Mesodermal cell (in vitro differentiated cells): Measurements from ENCODE around the gene FAM169A. TPM values are rescaled to one million over a fixed set of nuclear protein-coding genes. Genes with fewer than 3 reads are reported as not detected.
"Not testable (repeated sequence)": the region's sequence is repeated elsewhere in the genome, so short reads cannot be mapped to it uniquely, and the experiment has no call there.

Experiments
- H3K27ac ChIP-seq: 2 replicates; pipeline ENCODE4 v1.7.0; 2013; ENCODE audit warnings: mild to moderate bottlenecking, low read depth, low read length, moderate library complexity; ENCODE audit not compliant: severe bottlenecking
- H3K36me3 ChIP-seq: 2 replicates; pipeline ENCODE4 v1.7.1; 2013; ENCODE audit warnings: mild to moderate bottlenecking, low read length, moderate library complexity; ENCODE audit not compliant: control insufficient read depth, insufficient read depth
- H3K4me1 ChIP-seq: one replicate; pipeline ENCODE4 v1.7.1; 2013; ENCODE audit warnings: mild to moderate bottlenecking, low read length; ENCODE audit not compliant: insufficient read depth, control insufficient read depth, poor library complexity, severe bottlenecking
- H3K4me3 ChIP-seq: 2 replicates; pipeline ENCODE4 v1.7.0; 2013; ENCODE audit warnings: low read length, control low read depth, mild to moderate bottlenecking; ENCODE audit not compliant: insufficient read depth, poor library complexity, severe bottlenecking; ENCODE audit errors: extremely low read depth
- H3K9me3 ChIP-seq: 2 replicates; pipeline ENCODE4 v1.7.1; 2013; ENCODE audit warnings: mild to moderate bottlenecking, low read length, moderate library complexity; ENCODE audit not compliant: control insufficient read depth
- WGBS, 2 experiments: methylation state at CpG; one replicate each; pipeline ENCODE4 v1.1.5; 2013; ENCODE audit warnings: missing lambda C conversion rate in 2 of 2; ENCODE audit not compliant: insufficient coverage in 2 of 2; 5-methylcytosine and 5-hydroxymethylcytosine counted together
- polyA plus RNA-seq, 2 experiments: library from polyadenylated mRNA; stranded (reverse); fragments of 50-300 nt; gene quantifications; one replicate each; pipeline ENCODE4 v1.2.3, GENCODE V29; 2013

Gene FAM169A, protein sequence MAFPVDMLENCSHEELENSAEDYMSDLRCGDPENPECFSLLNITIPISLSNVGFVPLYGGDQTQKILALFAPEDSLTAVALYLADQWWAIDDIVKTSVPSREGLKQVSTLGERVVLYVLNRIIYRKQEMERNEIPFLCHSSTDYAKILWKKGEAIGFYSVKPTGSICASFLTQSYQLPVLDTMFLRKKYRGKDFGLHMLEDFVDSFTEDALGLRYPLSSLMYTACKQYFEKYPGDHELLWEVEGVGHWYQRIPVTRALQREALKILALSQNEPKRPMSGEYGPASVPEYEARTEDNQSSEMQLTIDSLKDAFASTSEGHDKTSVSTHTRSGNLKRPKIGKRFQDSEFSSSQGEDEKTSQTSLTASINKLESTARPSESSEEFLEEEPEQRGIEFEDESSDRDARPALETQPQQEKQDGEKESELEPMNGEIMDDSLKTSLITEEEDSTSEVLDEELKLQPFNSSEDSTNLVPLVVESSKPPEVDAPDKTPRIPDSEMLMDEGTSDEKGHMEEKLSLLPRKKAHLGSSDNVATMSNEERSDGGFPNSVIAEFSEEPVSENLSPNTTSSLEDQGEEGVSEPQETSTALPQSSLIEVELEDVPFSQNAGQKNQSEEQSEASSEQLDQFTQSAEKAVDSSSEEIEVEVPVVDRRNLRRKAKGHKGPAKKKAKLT
- polyA plus RNA-seq (2013, experiment 1 of 2): 7.5 TPM
- 7.3 TPM for polyA plus RNA-seq (2013, experiment 2 of 2)

DNA sequence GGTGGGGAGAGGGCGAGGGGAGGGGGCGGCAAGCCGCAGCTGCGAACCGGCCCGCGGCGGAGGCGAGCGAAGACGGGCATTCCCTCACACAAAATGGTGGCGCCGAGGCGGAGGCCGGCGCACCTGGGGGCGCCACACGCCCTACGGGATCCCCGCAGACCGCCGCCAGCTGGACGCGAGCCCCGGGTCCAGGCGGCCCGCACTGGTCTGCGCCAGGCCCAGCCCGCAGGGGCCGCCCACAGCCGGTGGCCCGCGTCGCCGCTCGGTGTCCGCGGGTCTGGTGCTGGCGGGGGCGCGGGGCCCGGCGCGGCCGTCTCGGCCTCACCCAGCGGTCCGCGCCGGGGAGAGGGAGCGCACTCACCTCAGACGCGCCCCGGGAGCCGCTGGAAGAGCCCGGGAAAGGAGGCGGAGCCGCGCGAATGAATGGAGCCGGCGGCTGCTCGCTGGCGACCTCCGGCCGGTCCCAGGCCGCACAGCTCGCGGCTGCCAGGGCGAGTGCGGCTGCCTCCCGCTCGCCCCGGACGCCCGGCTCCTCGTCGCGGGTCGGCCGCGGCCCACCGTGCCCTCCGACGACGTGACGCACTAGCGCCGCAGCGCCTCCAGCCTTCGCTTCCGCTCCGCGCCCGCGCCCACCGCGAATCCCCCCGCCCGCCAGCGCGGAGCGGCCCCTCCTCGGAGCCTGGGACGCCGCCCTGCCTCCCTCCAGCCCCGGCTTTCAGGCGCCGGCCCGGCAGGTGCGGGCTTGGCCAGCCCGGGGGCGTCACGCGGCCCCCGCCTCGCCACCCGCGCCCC, at the start of gene FAM169A:
FAM169A (minus strand) TSS at position 584 of the 792 bp plus-strand sequence. CDS start 24,711 bp downstream, outside the sequence.
- peaks cover 17% of the 10 kb centered on the region for H3K4me1 ChIP-seq
- no peaks in the 10 kb centered on the region for H3K9me3 ChIP-seq
- no peaks in the 10 kb centered on the region for H3K36me3 ChIP-seq
- 0% methylated on average over 101 to 106 of the region's 119 CpGs for WGBS, 2 experiments
- H3K27ac ChIP-seq: peak within 1 kb of the TSS; percentile 68
- H3K4me3 ChIP-seq: peak within 1 kb of the TSS; percentile 67

GRCh38 chr5:74915488-74915887, 49.3 kb upstream of the FAM169A start:
- no CpG with 5 or more reads among the region's 1 CpG for WGBS, 2 experiments
- Histone ChIP-seq H3K4me1 (no peaks in the 10 kb centered on the region), H3K9me3 (peaks cover 11% of the 10 kb centered on the region), H3K36me3 (no peaks in the 10 kb centered on the region), H3K27ac (no peak overlapping the region), H3K4me3 (no peak overlapping the region)

- not testable (repeated sequence) for H3K4me1 ChIP-seq, H3K27ac ChIP-seq, H3K36me3 ChIP-seq, H3K4me3 ChIP-seq, H3K9me3 ChIP-seq
- WGBS, 2 experiments: 95 to 100% methylated on average over 1 to 2 of the region's 2 CpGs
Measured at GRCh38 chr5:74911421-74911820, 45.2 kb upstream of the FAM169A start.

DNA sequence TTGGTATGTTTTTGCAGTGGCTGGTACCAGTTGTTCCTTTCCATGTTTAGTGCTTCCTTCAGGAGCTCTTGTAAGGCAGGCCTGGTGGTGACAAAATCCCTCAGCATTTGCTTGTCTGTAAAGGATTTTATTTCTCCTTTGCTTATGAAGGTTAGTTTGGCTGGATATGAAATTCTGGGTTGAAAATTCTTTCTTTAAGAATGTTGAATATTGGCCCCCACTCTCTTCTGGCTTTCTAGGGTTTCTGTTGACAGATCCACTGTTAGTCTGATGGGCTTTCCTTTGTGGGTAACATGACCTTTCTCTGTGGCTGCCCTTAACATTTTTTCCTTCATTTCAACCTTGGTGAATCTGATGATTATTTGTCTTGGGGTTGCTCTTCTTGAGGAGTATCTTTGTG, 43.7 kb upstream of the FAM169A start:
- not testable (repeated sequence) for H3K27ac ChIP-seq, H3K4me3 ChIP-seq, H3K36me3 ChIP-seq, H3K4me1 ChIP-seq, H3K9me3 ChIP-seq

DNA sequence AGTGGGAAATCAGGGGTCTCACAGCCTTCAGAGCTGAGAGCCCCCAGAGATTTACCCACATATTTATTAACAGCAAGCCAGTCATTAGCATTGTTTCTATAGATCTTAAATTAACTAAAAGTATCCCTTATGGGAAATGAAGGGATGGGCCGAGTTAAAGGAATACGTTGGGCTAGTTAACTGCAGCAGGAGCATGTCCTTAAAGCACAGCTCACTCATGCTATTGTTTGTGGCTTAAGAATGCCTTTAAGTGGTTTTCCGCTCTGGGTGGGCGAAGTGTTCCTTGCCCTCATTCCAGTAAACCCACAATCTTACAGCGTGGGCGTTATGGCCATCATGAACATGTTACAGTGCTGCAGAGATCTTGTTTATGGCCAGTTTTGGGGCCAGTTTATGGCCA, 42.0 kb upstream of the FAM169A start:
- not testable (repeated sequence) for H3K4me3 ChIP-seq, H3K4me1 ChIP-seq, H3K9me3 ChIP-seq, H3K36me3 ChIP-seq, H3K27ac ChIP-seq
- WGBS, 2 experiments: 95 to 97% methylated on average over 4 to 5 of the region's 6 CpGs

- WGBS, 2 experiments: 100% methylated on average over 1 of the region's 4 CpGs; no CpG with 5 or more reads in 1 of the 2 experiments
- not testable (repeated sequence) for H3K4me3 ChIP-seq, H3K4me1 ChIP-seq, H3K36me3 ChIP-seq, H3K9me3 ChIP-seq, H3K27ac ChIP-seq
Measured at GRCh38 chr5:74904713-74905112, 38.5 kb upstream of the FAM169A start.

DNA sequence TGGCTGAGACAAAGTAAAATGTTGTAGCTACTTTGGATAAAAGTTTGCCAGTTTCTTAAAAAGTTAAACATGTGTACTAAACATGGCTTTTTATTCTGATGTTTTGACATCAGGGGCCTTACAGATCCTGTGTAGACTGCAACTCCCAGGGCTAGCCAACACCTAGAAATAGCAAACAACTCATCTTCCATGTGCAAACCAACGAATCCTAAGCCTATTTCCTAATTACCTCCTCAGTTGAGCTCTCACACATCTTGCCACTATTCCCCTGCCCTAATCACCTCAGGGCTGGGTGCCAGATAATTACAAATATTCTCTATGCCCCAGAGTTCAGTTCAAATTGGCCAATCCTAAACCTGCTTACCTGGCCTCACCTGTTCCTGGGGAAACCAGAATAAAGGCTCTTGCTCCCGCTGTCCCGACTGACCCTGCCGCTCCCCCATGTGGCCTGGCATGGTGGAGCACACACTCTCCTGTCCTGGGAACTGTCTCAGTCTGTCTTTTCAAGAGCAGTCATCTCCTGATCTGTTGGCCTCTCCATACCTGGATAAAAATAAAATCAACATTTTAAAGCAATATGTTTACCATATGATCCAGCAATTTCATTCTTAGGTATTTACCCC, 37.1 kb upstream of the FAM169A start:
- H3K4me1 ChIP-seq: peaks cover 3% of the 10 kb centered on the region
- no peaks in the 10 kb centered on the region for H3K36me3 ChIP-seq
- H3K9me3 ChIP-seq: no peaks in the 10 kb centered on the region
- H3K4me3 ChIP-seq: no peak overlapping the region
- no peak overlapping the region for H3K27ac ChIP-seq
- WGBS, 2 experiments: 27 to 32% methylated on average over 3 to 4 of the region's 4 CpGs

- Histone ChIP-seq H3K9me3 (no peaks in the 10 kb centered on the region), H3K27ac (no peak overlapping the region), H3K36me3 (no peaks in the 10 kb centered on the region), H3K4me1 (peaks cover 3% of the 10 kb centered on the region), H3K4me3 (no peak overlapping the region)
- WGBS, 2 experiments: 85 to 100% methylated on average over 1 of the region's 1 CpG
Measured at GRCh38 chr5:74897049-74897448, 30.9 kb upstream of the FAM169A start.

DNA sequence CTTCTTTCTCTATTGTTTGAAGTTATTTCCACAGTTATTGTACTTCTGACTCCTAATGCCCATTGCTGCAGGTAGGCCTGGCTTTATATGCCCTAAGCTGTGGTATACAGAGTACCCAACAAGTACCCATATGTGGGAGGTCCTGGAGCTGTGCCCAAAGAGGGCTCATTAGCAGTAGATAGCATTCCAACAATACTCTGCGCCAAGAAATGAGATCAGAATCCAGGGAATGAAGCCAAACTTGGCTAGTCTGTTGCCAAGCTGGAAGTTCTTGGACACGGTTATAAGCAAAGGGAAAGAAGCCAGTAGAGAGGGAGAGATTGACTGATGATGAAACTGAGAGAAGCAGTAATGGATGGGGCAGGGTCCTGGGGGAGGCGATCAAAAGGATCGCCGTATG, 29.7 kb upstream of the FAM169A start:
- Histone ChIP-seq H3K27ac (no peak overlapping the region), H3K9me3 (no peaks in the 10 kb centered on the region), H3K36me3 (no peaks in the 10 kb centered on the region), H3K4me1 (no peaks in the 10 kb centered on the region), H3K4me3 (no peak overlapping the region)
- WGBS, 2 experiments: 92 to 95% methylated on average over 5 of the region's 5 CpGs

- H3K4me3 ChIP-seq: no peak overlapping the region
- H3K36me3 ChIP-seq: no peaks in the 10 kb centered on the region
- H3K4me1 ChIP-seq: no peaks in the 10 kb centered on the region
- no peak overlapping the region for H3K27ac ChIP-seq
- H3K9me3 ChIP-seq: no peaks in the 10 kb centered on the region
- WGBS, 2 experiments: 43% methylated on average over 1 of the region's 2 CpGs; no CpG with 5 or more reads in 1 of the 2 experiments
Measured at GRCh38 chr5:74894351-74894750, 28.2 kb upstream of the FAM169A start.
